HUDEP-2 (cell line): ENCODE measurements around the gene AGPAT3.
A peak's percentile ranks its signal among the peaks of the same experiment; 100 is the strongest.
"Not testable (repeated sequence)": the region's sequence is repeated elsewhere in the genome, so short reads cannot be mapped to it uniquely, and the experiment has no call there.

ENCODE experiments used
- DNase-seq, 76 experiments: peaks; one replicate each; lab custom pipeline; 2025; ENCODE audit not compliant: unreplicated experiment in 76 of 76; lab: John Stamatoyannopoulos, UW

Gene AGPAT3, protein sequence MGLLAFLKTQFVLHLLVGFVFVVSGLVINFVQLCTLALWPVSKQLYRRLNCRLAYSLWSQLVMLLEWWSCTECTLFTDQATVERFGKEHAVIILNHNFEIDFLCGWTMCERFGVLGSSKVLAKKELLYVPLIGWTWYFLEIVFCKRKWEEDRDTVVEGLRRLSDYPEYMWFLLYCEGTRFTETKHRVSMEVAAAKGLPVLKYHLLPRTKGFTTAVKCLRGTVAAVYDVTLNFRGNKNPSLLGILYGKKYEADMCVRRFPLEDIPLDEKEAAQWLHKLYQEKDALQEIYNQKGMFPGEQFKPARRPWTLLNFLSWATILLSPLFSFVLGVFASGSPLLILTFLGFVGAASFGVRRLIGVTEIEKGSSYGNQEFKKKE

GRCh38 chr21:43864962-43865539 lies at the start of gene AGPAT3:
Gene AGPAT3 (plus strand): TSS chr21:43865223. CDS start chr21:43959682, 94,459 bp downstream.
- DNase-seq, result peak in 11 of 76 experiments; percentile 23 to 45 (median 34)

DNA sequence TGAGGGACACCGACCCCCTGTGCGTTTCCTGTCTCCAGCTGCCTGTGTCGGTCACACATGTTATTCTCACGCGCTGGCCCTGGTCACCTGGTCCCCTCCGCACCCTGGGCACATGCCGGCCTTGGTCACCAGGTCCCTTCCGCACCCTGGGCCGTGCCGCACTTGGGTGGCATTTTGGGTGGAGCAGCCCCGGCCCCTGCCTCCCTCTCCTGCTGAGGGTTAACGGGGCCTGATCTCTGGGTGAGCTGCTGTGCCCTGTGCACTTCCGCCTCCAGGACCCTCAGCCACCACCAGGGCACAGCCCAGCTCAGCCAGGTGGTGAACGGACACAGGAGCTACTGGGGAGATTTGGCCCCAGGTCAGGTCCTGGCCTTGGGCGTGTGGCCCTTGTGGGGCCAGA lies 49.0 kb upstream of the AGPAT3 start:
- DNase-seq, result no peak

- DNase-seq, result no peak
These were observed 48.4 kb upstream of the AGPAT3 start for GRCh38 chr21:43816611-43817071.

- DNase-seq, result no peak
These were observed 47.6 kb upstream of the AGPAT3 start for GRCh38 chr21:43817157-43818086.

GRCh38 chr21:43818685-43819084 lies 46.3 kb upstream of the AGPAT3 start:
- no peak for DNase-seq

- DNase-seq, result no peak
These were observed 45.3 kb upstream of the AGPAT3 start for GRCh38 chr21:43819511-43820405.

DNA sequence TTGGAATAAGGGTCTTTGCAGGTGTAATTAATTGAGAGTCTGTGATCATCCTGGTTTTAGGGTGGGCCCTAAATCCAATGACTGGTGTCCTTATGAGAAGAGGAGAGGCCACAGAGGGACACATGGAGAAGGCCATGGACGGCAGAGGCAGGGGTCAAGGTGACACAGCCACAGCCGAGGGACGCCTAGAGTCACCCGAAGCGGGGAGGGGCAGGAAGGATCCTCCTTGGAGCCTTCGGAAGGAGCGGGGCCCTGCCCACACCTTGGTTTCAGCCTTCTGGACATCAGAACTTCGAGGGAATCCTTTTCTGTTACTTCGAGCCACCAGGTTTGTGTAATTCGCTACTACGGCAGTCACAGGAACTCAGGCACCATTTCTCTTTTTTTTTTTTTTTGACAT lies 44.6 kb upstream of the AGPAT3 start:
- DNase-seq, result no peak

- not testable (repeated sequence) for DNase-seq
These were observed 42.9 kb upstream of the AGPAT3 start for GRCh38 chr21:43822166-43822565.

DNA sequence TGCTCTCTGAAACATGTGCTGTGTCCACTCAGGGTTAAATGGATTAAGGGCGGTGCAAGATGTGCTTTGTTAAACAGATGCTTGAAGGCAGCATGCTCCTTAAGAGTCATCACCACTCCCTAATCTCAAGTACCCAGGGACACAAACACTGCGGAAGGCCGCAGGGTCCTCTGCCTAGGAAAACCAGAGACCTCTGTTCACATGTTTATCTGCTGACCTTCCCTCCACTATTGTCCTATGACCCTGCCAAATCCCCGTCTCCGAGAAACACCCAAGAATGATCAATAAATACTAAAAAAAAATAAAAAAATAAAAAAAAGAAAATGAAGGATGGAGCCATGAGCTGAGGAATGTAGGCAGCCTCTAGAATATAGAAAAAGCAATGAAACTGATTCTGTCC lies 42.3 kb upstream of the AGPAT3 start:
- DNase-seq, result not testable (repeated sequence)

DNA sequence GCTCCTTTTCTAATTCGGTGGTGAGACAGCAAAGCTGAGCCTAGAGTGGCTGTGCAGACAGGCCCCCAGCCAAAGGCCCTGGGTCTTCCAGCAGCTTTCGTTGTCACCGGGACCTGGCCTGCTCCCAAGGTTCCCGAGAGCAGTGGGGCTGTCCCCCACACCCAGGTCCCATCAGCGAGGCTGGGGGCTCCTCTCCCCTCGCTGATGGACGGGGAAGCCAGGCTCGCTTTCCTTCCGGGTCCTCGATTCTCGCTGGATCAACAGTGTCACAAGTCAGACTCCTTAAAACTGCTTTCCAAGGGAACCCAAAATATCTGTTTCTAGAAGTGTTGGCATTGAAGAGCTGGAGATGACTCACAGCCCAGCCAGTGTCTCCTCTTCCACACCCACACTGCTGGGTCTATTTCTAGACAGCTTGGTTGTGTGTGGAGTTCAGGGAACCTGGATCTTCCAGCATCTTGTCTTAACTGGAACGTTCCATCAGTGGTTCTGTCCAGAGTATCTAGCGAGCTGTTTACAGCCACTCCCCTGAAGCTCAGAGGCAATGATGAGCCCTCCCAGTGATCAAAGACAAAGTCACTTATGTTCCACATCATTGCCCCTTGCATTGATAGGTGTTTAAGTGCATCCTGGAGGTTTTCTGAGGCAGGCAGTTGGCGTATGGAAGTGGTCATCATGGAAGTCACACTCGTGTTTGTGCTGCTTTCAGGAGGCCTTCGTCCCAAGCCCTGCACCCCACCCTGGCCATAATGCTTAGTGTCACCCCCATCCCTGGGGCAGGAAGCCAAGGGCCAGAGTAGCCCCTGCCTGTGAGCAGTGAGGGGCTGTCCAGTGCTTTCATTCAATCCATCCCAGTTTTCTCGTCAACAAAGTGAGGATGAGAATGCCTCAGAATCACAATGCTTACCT lies 40.4 kb upstream of the AGPAT3 start:
- DNase-seq, result peak in 8 of 76 experiments; percentile 23 to 42 (median 30)

DNA sequence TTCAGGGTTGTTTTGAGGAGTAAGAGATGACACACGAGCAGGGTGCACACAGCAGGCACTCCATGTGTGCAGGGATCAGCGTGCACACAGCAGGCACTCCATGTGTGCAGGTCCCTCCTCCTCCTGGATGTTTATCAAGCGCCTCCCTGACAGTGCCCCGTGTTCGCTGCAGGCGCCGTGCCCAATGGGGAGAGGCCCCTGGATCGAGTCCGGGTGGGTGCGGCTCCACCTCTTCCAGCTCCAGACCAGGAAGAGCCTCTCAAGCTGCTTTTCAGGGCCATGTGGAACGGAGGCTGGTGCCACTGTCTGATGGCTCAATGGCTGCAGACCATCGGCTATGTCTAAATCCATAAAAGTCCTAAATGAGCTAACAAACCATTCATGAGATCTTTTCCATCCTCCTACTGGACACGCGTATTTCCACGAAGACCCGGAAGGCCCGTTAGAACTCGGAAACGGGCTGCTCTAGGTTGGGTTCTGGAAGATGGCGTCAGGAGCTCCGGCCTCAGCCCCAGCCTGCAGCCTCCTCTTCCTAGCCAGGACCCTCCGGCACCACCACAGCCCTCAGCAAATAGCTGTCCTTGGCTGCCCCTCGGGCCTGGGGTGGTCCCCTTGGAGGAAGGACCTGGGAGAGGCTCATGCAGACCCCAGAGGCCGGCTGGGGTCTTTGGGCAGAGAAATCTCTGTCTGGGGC lies 39.6 kb upstream of the AGPAT3 start:
- DNase-seq, result no peak

- peak in 1 of 76 experiments; percentile 26 for DNase-seq
These were observed 38.9 kb upstream of the AGPAT3 start for GRCh38 chr21:43825936-43826622.

- no peak for DNase-seq
These were observed 38.4 kb upstream of the AGPAT3 start for GRCh38 chr21:43826623-43826974.

DNA sequence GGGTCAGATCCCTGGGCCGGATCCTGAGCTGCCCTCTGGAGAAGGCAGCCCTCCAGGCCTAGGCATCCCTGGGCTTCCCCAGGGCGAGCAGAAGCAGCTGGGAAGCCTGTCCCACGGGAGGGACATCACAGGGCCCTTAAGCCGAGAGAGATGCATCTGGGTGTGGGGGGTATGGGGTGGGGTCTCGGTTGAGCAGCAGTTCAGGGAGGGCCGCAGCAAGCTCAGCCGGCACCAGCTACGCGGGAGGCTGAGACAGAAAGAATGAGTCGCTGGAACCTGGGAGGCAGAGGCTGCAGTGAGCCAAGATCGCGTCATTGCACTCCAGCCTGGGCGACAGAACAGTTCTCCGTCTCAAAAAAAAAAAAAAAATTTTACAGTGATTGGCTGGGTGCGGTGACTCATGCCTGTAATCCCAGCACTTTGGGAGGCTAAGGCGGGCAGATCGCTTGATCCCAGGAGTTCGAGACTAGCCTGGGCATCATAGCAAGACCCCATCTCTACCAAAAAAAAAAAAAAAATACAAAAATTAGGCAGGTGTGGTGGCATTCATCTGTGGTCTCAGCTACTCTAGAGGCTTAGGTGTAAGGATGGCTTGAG lies 37.9 kb upstream of the AGPAT3 start:
- peak in 9 of 76 experiments; percentile 31 to 53 (median 36) for DNase-seq

DNA sequence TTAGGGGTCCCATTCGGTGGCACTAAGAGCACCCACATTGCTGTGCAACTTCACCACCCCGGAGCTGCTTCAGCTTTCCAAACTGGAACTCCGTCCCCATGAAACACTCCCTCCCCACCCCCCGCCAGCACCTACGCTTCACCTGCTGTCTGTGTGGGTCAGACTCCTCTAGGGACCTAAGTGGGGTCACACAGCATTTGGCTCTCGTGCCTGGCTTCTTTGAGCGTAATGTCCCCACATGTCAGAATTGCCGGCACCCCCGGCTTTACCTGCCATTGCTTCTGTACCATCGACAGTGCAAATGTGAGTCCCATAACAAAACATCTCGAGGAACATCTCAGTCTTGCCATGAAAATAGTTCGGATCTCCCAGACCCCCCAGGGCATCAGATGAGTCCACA lies 35.9 kb upstream of the AGPAT3 start:
- no peak for DNase-seq

GRCh38 chr21:43829575-43830119 lies 35.4 kb upstream of the AGPAT3 start:
- DNase-seq, result peak in 6 of 76 experiments; percentile 25 to 33 (median 30)

DNA sequence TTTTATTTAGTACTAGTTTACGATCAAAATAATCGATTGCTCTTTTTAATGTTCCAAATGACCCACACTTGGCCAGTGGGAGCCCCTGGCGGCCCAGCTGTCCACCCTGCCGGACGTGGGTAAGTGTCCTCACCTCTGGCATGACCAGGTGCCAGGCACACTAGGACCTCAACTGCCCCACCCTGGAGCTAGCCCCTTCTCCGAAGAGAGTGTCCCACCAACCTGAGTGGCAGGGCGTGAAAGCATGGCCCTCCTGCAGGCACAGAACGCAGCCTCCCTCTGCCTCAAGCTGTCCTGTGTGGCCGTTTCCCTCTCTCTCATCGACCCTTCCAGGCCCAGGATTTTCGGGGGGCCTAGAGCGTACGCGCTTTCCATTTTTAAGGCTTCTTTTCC lies 32.9 kb upstream of the AGPAT3 start:
- no peak for DNase-seq
